Neuronal stem cell (in vitro differentiated cells): ENCODE measurements around the gene VGLL4.

Experiments
- DNase-seq: peaks from one replicate; pipeline ENCODE4 v3.0.0-alpha.2; 2013; ENCODE audit warnings: low spot score
- H2AFZ ChIP-seq: one replicate; pipeline ENCODE4 v1.6.1; 2013; ENCODE audit warnings: mild to moderate bottlenecking, low read length, inconsistent platforms
- H2AK5ac ChIP-seq: 2 replicates; pipeline ENCODE4 v1.6.1; 2013; ENCODE audit warnings: low read depth, mild to moderate bottlenecking, inconsistent platforms, low read length, moderate library complexity, mixed read lengths
- H2BK120ac ChIP-seq: 2 replicates; pipeline ENCODE4 v1.6.1; 2013; ENCODE audit warnings: low read depth, mild to moderate bottlenecking, inconsistent platforms, low read length, moderate library complexity, mixed read lengths
- H2BK12ac ChIP-seq: one replicate; pipeline ENCODE4 v1.6.1; 2013; ENCODE audit warnings: low read length, inconsistent platforms
- H2BK15ac ChIP-seq: 2 replicates; pipeline ENCODE4 v1.6.1; 2013; ENCODE audit warnings: mild to moderate bottlenecking, low read length, inconsistent platforms, mixed read lengths
- H2BK5ac ChIP-seq: one replicate; pipeline ENCODE4 v1.6.1; 2013; ENCODE audit warnings: inconsistent platforms, mild to moderate bottlenecking, low read length, moderate library complexity
- H3K14ac ChIP-seq: one replicate; pipeline ENCODE4 v1.6.1; 2013; ENCODE audit warnings: low read length, inconsistent platforms
- H3K18ac ChIP-seq: 2 replicates; pipeline ENCODE4 v1.6.1; 2013; ENCODE audit warnings: low read length, inconsistent platforms
- H3K23ac ChIP-seq: 2 replicates; pipeline ENCODE4 v1.6.1; 2013; ENCODE audit warnings: low read depth, mild to moderate bottlenecking, mixed read lengths, low read length, inconsistent platforms; ENCODE audit not compliant: poor library complexity
- H3K27ac ChIP-seq: replicated peaks from 3 replicates; pipeline ENCODE4 v1.5.1; 2013; ENCODE audit warnings: low read length, inconsistent platforms
- H3K27me3 ChIP-seq, 3 experiments: 2 replicates each; pipeline ENCODE4 v1.6.1; 2013; ENCODE audit warnings: low read length in 3 of 3, mild to moderate bottlenecking in 2 of 3, inconsistent platforms in 1 of 3, low read depth in 1 of 3, mixed read lengths in 1 of 3, moderate library complexity in 1 of 3; ENCODE audit not compliant: control insufficient read depth in 3 of 3, insufficient read depth in 3 of 3
- H3K36me3 ChIP-seq, 2 donors: replicated peaks in 1 of 2; 2 replicates each; pipeline ENCODE4 v1.6.1; 2013; ENCODE audit warnings: low read length in 2 of 2; ENCODE audit not compliant: control insufficient read depth in 2 of 2, insufficient read depth in 2 of 2
- H3K4ac ChIP-seq: 2 replicates; pipeline ENCODE4 v1.6.1; 2013; ENCODE audit warnings: inconsistent platforms, mild to moderate bottlenecking, low read length, moderate library complexity
- H3K4me1 ChIP-seq, 2 donors: 1 replicate in 1 of 2; 2 replicates in 1 of 2; pipeline ENCODE4 v1.6.1; 2013; ENCODE audit warnings: low read length in 2 of 2, low read depth in 1 of 2; ENCODE audit not compliant: control insufficient read depth in 2 of 2, insufficient read depth in 1 of 2
- H3K4me2 ChIP-seq: one replicate; pipeline ENCODE4 v1.6.1; 2013; ENCODE audit warnings: mild to moderate bottlenecking, low read length, inconsistent platforms; ENCODE audit not compliant: insufficient read depth, poor library complexity, severe bottlenecking
- H3K4me3 ChIP-seq, 2 donors: 2 replicates each; pipeline ENCODE4 v1.5.1; 2013; ENCODE audit warnings: low read length in 2 of 2, mild to moderate bottlenecking in 2 of 2, inconsistent platforms in 1 of 2, moderate library complexity in 1 of 2
- H3K79me1 ChIP-seq: one replicate; pipeline ENCODE4 v1.6.1; 2013; ENCODE audit warnings: low read depth, mild to moderate bottlenecking, inconsistent platforms, low read length, moderate library complexity
- H3K9ac ChIP-seq: one replicate; pipeline ENCODE4 v1.6.1; 2013; ENCODE audit warnings: mild to moderate bottlenecking, low read depth, low read length, inconsistent platforms; ENCODE audit not compliant: poor library complexity
- H3K9me3 ChIP-seq, 2 donors: replicated peaks in 1 of 2; 2 replicates each; pipeline versions ENCODE3 to v1.6.1; 2013; ENCODE audit warnings: low read length in 2 of 2, mild to moderate bottlenecking in 2 of 2, inconsistent platforms in 1 of 2, low read depth in 1 of 2, mixed read lengths in 1 of 2, moderate library complexity in 1 of 2; ENCODE audit not compliant: control insufficient read depth in 2 of 2, insufficient read depth in 1 of 2
- H4K8ac ChIP-seq: one replicate; pipeline ENCODE4 v1.6.1; 2013; ENCODE audit warnings: low read depth, mild to moderate bottlenecking, inconsistent platforms, low read length, moderate library complexity
- H4K91ac ChIP-seq: one replicate; pipeline ENCODE4 v1.6.1; 2013; ENCODE audit warnings: low read length, low read depth, mild to moderate bottlenecking, inconsistent platforms; ENCODE audit not compliant: poor library complexity
- WGBS, 2 donors: extraction: QIAGEN DNeasy Blood & Tissue Kit; methylation state at CpG; one replicate each; pipeline ENCODE4 v1.1.7; 2013; ENCODE audit warnings: missing lambda C conversion rate in 2 of 2, mixed read lengths in 1 of 2; ENCODE audit not compliant: insufficient read length in 2 of 2, insufficient replicate concordance in 1 of 2; ENCODE audit errors: extremely low coverage in 2 of 2; 5-methylcytosine and 5-hydroxymethylcytosine counted together

VGLL4 gene

DNA sequence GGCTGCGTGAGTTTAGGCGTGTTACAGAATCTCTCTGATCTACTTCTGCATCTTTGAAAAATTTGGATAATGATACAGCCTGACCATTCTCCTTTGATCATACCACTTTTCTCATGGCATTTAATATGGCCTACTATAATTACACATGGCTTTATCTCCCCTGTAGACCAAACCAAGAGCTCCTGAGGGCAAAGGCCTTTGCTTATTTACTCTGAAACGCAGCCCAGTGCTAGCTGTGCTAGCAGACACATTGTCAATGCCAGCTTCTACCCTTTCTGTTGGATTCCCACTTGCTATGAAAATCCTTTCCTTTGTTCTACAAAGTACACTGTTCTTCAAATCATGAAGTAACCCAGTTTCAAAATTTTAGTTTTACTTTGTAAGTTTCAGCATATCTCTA lies 16.5 kb upstream of the VGLL4 start:
- no peak overlapping the region for H2BK120ac ChIP-seq
- H3K36me3 ChIP-seq: no peaks in the 10 kb centered on the region
- H2BK5ac ChIP-seq: no peak overlapping the region
- no peak overlapping the region for H3K23ac ChIP-seq
- no peak for DNase-seq
- no peaks in the 10 kb centered on the region for H3K79me1 ChIP-seq
- H3K9me3 ChIP-seq: peaks cover 0 to 2% of the 10 kb centered on the region in 2 donors
- WGBS, 2 donors: no CpG with 5 or more reads among the region's 3 CpGs
- no peak overlapping the region for H3K18ac ChIP-seq
- H4K91ac ChIP-seq: no peak overlapping the region
- no peak overlapping the region for H3K9ac ChIP-seq
- no peak overlapping the region for H2AFZ ChIP-seq
- H2AK5ac ChIP-seq: no peak overlapping the region
- no peak overlapping the region for H3K14ac ChIP-seq
- no peak overlapping the region for H3K4me2 ChIP-seq
- no peak overlapping the region for H3K27ac ChIP-seq
- no peak overlapping the region for H4K8ac ChIP-seq
- H3K4me1 ChIP-seq: peaks cover 0 to 3% of the 10 kb centered on the region in 2 donors
- H2BK12ac ChIP-seq: no peak overlapping the region
- no peak overlapping the region for H2BK15ac ChIP-seq
- H3K4ac ChIP-seq: no peak overlapping the region
- no peak overlapping the region for H3K4me3 ChIP-seq
- no peaks in the 10 kb centered on the region for H3K27me3 ChIP-seq

DNA sequence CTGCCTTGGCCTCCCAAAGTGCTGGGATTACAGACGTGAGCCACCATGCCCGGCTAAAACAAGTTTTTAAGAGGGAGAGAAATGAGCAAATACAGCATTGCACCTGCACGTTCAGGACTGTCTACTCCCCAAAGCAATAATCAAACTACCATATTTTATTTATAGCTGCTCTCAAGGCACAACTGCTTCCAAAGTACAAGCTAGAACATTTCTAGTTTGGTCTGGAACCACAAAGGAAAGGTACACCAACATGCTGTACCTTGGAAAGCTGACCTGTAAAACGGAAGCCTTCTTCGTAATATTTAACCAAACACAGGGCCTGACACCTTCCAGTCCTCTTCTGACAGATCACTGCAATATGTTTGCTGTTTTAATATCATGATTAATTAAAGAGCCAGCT lies 14.5 kb upstream of the VGLL4 start:
- no peak overlapping the region for H4K91ac ChIP-seq
- no peak overlapping the region for H3K4me2 ChIP-seq
- no peak overlapping the region for H2BK120ac ChIP-seq
- no peak overlapping the region for H3K4ac ChIP-seq
- no peak overlapping the region for H2AK5ac ChIP-seq
- H3K79me1 ChIP-seq: no peaks in the 10 kb centered on the region
- H3K4me3 ChIP-seq: no peak overlapping the region
- no peak overlapping the region for H2BK15ac ChIP-seq
- no peak overlapping the region for H2AFZ ChIP-seq
- peaks cover 0 to 1% of the 10 kb centered on the region in 2 donors for H3K9me3 ChIP-seq
- no peak overlapping the region for H3K14ac ChIP-seq
- H3K9ac ChIP-seq: no peak overlapping the region
- H3K27me3 ChIP-seq: no peaks in the 10 kb centered on the region
- no peaks in the 10 kb centered on the region for H3K36me3 ChIP-seq
- no peak overlapping the region for H3K27ac ChIP-seq
- H3K18ac ChIP-seq: no peak overlapping the region
- no peak overlapping the region for H2BK12ac ChIP-seq
- peaks cover 0 to 3% of the 10 kb centered on the region in 2 donors for H3K4me1 ChIP-seq
- no peak overlapping the region for H2BK5ac ChIP-seq
- no peak for DNase-seq
- H4K8ac ChIP-seq: no peak overlapping the region
- H3K23ac ChIP-seq: no peak overlapping the region
- WGBS, 2 donors: no CpG with 5 or more reads among the region's 5 CpGs

GRCh38 chr3:11655196-11655928 lies 11.6 kb upstream of the VGLL4 start:
- Histone ChIP-seq H3K23ac (no peak overlapping the region), H3K18ac (peak overlapping the region; percentile 41), H4K91ac (no peak overlapping the region), H3K27me3 (no peaks in the 10 kb centered on the region), H3K4me3 (no peak overlapping the region), H2BK5ac (no peak overlapping the region), H2BK12ac (no peak overlapping the region), H4K8ac (no peak overlapping the region), H3K79me1 (no peaks in the 10 kb centered on the region), H3K4ac (no peak overlapping the region), H3K27ac (no peak overlapping the region), H2BK15ac (no peak overlapping the region), H2AFZ (no peak overlapping the region), H2BK120ac (no peak overlapping the region), H3K4me1 (peaks cover 0 to 1% of the 10 kb centered on the region in 2 donors), H3K4me2 (no peak overlapping the region), H3K9me3 (no peaks in the 10 kb centered on the region), H3K14ac (no peak overlapping the region), H2AK5ac (no peak overlapping the region), H3K36me3 (no peaks in the 10 kb centered on the region), H3K9ac (no peak overlapping the region)
- WGBS, 2 donors: no CpG with 5 or more reads among the region's 13 CpGs
- no peak for DNase-seq

DNA sequence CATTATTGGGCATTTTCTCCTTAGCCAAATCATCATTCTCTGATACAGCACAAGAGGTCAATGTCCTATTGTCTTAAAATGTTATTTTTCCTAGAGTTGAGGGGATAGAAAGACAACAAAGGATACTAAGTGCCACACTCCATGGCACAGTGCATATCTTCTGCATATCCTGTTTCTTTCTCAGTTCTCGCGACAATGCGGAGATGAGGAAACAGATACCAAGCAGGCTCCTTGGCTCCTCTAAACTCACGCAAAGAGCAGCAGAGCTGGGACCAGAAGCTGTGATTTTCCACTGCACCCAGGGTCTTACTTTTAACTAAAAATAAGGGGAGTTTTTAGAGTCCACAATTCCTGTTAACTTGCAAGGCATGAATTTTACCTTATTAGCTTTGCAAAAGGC lies 10.5 kb upstream of the VGLL4 start:
- Histone ChIP-seq H3K23ac (no peak overlapping the region), H3K4ac (no peak overlapping the region), H3K36me3 (no peaks in the 10 kb centered on the region), H2BK120ac (no peak overlapping the region), H4K8ac (no peak overlapping the region), H3K27me3 (no peaks in the 10 kb centered on the region), H3K18ac (no peak overlapping the region), H3K4me3 (no peak overlapping the region), H2AFZ (no peak overlapping the region), H3K79me1 (no peaks in the 10 kb centered on the region), H2BK15ac (no peak overlapping the region), H3K9ac (no peak overlapping the region), H2AK5ac (no peak overlapping the region), H4K91ac (no peak overlapping the region), H3K4me1 (peaks cover 0 to 1% of the 10 kb centered on the region in 2 donors), H3K4me2 (no peak overlapping the region), H2BK12ac (no peak overlapping the region), H3K27ac (no peak overlapping the region), H3K9me3 (no peaks in the 10 kb centered on the region), H2BK5ac (no peak overlapping the region), H3K14ac (no peak overlapping the region)
- WGBS, 2 donors: no CpG with 5 or more reads among the region's 4 CpGs
- DNase-seq: no peak
